Kasumi-1 (cell line): ENCODE data around the gene PLPPR1.
"Not testable (repeated sequence)": the region's sequence is repeated elsewhere in the genome, so short reads cannot be mapped to it uniquely, and the experiment has no call there.

ENCODE experiments used
- DNase-seq, 2 experiments: peaks; one replicate each; lab custom pipeline; 2025; lab: John Stamatoyannopoulos, UW

Gene PLPPR1

GRCh38 chr9:101121836-101122399 lies 93.4 kb downstream of the PLPPR1 start:
- DNase-seq = no peak

- DNase-seq = no peak
Measured at GRCh38 chr9:101126556-101126955, 98.0 kb downstream of the PLPPR1 start.

- DNase-seq = not testable (repeated sequence)
Measured at GRCh38 chr9:101127369-101127768, 98.8 kb downstream of the PLPPR1 start.

GRCh38 chr9:101128623-101129022 lies 100.1 kb downstream of the PLPPR1 start:
- no peak for DNase-seq

GRCh38 chr9:101130054-101130453 lies 101.5 kb downstream of the PLPPR1 start:
- no peak for DNase-seq

GRCh38 chr9:101131326-101131725 lies 102.8 kb downstream of the PLPPR1 start:
- no peak for DNase-seq

GRCh38 chr9:101132801-101133200 lies 104.3 kb downstream of the PLPPR1 start:
- DNase-seq = no peak

GRCh38 chr9:101138509-101138908 lies 110.0 kb downstream of the PLPPR1 start:
- no peak for DNase-seq

- DNase-seq = no peak
Measured at GRCh38 chr9:101139082-101139481, 110.6 kb downstream of the PLPPR1 start.

- no peak for DNase-seq
Measured at GRCh38 chr9:101140764-101141163, 112.2 kb downstream of the PLPPR1 start.

GRCh38 chr9:101146508-101146907 lies 118.0 kb downstream of the PLPPR1 start:
- DNase-seq = no peak

- no peak for DNase-seq
Measured at GRCh38 chr9:101148344-101148743, 119.8 kb downstream of the PLPPR1 start.

- DNase-seq = no peak
Measured at GRCh38 chr9:101158361-101158760, 129.8 kb downstream of the PLPPR1 start.

- DNase-seq = no peak
Measured at GRCh38 chr9:101162231-101162630, 133.7 kb downstream of the PLPPR1 start.

GRCh38 chr9:101165131-101165530 lies 136.6 kb downstream of the PLPPR1 start:
- DNase-seq = no peak

GRCh38 chr9:101167490-101168134 lies 139.1 kb downstream of the PLPPR1 start:
- no peak for DNase-seq

GRCh38 chr9:101172616-101173015 lies 144.1 kb downstream of the PLPPR1 start:
- no peak for DNase-seq

- no peak for DNase-seq
Measured at GRCh38 chr9:101173907-101174306, 145.4 kb downstream of the PLPPR1 start.

- no peak for DNase-seq
Measured at GRCh38 chr9:101176384-101176783, 147.9 kb downstream of the PLPPR1 start.

GRCh38 chr9:101184813-101185278 lies 156.3 kb downstream of the PLPPR1 start:
- no peak for DNase-seq

- no peak for DNase-seq
Measured at GRCh38 chr9:101191723-101192122, 163.2 kb downstream of the PLPPR1 start.

- no peak for DNase-seq
Measured at GRCh38 chr9:101197026-101197425, 168.5 kb downstream of the PLPPR1 start.

GRCh38 chr9:101200852-101201251 lies 172.3 kb downstream of the PLPPR1 start:
- no peak for DNase-seq

GRCh38 chr9:101201630-101202029 lies 173.1 kb downstream of the PLPPR1 start:
- DNase-seq = no peak
